RPMI8226 (cell line): ENCODE results near the gene GTPBP4.
"Not testable (repeated sequence)": the region's sequence is repeated elsewhere in the genome, so short reads cannot be mapped to it uniquely, and the experiment has no call there.

Experiments
- DNase-seq: peaks from one replicate; pipeline ENCODE4 v3.0.0-alpha.2; 2015

The GTPBP4 gene

GRCh38 chr10:1063232-1063865 lies 75.1 kb downstream of the GTPBP4 start:
- no peak for DNase-seq

GRCh38 chr10:1064964-1065247 lies 76.7 kb downstream of the GTPBP4 start:
- no peak for DNase-seq

- not testable (repeated sequence) for DNase-seq
Measured at GRCh38 chr10:1066734-1067133, 78.5 kb downstream of the GTPBP4 start.

- no peak for DNase-seq
Measured at GRCh38 chr10:1068380-1069361, 80.4 kb downstream of the GTPBP4 start.
